Renal cortical epithelial cell (primary cell): ENCODE measurements around the gene ANG. TPM values are rescaled to one million over a fixed set of nuclear protein-coding genes. Genes with fewer than 3 reads are reported as not detected.
"Not testable (repeated sequence)": the region's sequence is repeated elsewhere in the genome, so short reads cannot be mapped to it uniquely, and the experiment has no call there.

ENCODE experiments used
- DNase-seq: peaks from one replicate; pipeline ENCODE4 v3.0.0-alpha.2; 2011; ENCODE audit warnings: low read depth
- total RNA-seq: library from RNA; depleted of rRNA; stranded (reverse); fragments of >200 nt; gene quantifications from 2 replicates; pipeline ENCODE4 v1.2.3, GENCODE V29; 2014

The ANG gene
- total RNA-seq, 1 donor from 2014 or later, result 2.3 TPM

DNA sequence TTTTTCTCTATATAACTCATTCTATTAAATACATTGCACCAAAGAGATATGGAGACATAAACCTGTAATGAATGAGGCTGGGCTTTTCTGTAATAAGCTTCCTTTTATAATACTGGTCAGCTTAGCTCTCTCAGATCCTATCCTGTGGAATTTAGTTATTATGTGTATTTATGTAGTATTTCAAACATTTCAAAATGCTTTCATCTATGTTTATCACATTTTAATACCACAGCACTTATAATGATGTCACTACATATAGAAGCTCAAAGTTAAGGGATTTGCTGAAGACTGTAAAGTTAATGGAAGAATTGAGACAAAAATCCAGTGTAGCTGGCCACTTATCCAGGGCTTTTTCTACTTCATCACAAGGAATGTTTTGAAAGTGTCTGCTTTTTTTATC lies 11.4 kb downstream of the ANG start:
- no peak for DNase-seq

DNA sequence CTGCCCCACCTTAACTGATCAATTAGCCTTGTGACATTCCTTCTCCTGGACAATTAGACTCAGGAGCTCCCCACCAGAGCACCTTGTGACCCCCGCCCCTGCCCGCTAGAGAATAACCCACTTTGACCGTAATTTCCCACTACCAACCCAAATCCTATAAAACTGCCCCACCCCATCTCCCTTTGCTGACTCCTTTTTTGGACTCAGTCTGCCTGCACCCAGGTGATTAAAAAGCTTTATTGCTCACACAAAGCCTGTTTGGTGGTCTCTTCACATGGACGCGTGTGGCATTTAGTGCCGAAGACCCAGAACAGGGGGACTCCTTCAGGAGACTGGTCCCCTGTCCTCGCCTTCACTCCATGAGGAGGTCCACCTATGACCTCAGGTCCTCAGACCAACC lies 12.4 kb downstream of the ANG start:
- not testable (repeated sequence) for DNase-seq

DNA sequence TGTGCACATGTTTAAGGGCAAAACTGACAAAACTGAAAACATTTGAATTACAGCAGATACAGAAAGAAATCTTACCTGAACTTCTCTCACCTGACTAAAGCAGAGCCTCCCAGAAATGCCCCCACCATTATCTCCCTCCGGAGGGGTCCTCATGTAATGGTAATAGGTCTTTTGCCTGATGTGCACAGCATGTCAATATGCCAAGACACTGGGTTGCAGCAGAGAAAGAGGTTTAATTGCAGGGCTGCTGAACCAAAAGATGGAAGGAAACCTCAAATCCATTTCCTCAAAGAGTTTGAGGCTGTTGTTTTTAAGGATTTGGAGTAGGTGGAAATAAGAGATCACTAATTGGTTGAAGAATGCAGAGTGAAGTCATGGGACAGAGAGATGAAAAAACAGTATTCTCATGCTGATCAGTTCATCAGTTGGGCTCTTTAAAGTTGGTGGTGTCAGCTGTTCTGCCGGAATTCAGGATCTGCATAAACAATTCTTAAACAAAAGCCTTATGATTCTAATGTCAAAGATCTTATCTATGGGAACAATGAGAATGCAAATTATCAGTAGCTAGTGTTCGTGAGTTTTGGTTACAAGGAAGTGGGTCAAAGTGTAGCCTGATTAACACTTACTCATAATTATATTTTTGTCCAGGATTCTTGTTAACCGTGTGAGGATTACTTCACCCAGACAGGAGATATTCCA lies 18.2 kb downstream of the ANG start:
- no peak for DNase-seq

DNA sequence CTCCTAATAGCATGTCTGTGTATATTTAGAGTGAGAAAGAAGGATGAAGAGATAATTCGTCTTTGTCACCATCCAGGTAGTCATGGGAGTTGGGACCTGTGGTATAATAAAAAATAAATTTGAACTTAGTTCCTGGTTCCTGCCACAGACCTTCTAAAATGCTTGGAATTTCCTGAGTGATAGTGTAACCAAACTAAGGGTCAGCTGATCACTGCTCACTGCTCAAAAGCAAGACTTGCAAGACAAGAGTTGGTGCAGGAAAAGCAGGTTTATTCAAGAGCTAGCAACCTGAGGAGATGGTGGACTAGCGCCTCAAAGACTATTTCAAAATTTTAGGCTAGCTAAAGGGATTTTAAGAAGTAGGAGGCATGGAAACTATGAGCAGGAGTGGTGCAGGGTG lies 19.1 kb downstream of the ANG start:
- DNase-seq, result peak; percentile 54

DNA sequence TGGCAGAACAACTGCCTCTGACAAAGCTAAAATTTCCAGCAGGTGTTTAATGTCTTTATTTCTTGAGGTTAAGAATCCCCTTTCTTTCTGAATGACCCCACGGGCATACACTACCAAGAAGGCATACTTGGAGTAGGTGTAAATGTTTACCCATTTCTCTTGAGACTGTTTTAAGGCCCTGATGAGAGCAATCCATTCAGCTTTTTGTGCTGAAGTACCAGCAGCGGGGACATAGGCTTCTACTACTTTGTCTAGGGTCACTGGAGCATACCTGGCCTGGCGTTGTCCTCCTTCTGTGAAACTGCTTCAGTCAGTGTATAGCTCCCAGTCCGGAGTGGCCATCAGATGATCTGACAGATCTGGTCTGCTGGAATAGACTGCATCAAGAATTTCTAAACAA lies 22.7 kb downstream of the ANG start:
- DNase-seq, result no peak

DNA sequence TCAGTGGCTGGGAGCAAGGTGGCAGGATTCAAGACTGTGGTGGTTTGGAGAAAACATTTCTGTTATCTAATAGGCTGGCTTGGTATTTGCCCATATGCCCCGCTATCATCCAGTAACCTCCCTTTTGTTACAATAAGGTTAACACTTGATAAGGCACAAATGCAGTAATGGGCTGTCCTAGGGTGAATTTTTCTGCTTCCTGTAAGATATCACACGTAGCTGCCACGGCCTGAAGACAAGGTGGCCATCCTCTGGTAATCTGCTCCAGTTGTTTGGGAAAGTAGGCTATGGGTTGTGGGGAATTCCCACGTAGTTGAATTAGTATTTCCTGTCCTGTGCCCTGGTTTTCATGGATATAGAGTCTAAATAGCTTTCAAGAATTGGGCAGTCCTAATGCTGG lies 23.1 kb downstream of the ANG start:
- no peak for DNase-seq

DNA sequence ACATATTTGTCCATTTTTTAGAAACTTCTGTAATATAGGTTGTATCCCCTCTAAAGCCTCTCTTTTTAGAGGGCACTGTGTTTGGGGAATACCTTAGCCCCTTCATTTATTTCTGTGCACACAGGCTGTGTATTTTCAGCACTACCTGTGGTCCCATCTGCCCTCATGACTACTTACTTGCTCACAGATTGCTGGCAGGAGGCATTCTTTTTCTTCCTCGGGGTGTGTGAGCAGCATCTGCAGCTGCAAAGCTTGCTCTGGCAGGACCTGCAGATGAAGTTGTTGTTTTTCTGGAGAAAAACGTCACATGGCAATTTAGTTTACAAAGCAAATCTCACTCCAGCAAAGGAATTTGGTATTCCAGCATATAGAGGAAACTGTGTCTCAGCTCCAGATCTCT lies 24.3 kb downstream of the ANG start:
- no peak for DNase-seq

DNA sequence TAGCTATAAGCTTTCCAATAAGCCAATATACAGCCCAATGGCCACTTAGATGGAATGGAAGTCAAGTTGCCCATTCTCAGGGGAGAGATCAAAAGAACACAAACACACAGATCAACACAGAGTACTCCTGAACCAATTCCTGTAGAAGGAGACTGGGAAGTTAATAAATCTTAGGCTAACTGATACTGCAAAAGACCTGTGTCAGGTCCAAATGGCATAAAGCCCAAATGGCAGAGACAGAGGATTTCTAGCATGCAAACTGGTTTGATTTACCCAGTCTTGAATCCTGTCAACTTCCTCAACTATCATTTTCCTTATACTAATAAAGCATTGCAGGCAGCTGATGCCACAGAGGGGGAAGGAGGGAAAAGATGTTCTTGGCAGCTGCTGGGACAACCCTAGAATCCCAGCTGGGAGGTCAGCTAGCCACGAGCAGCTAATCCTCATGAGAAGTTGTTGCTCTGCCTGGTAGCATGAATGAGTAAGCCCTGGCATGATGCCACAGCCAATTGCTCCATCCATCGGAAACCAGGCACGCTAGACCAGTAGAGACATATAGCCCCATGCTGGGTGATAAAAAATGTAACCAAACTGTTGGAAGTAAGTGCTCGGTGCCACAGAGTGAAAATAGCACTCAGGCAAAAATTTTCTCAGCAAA lies 26.2 kb downstream of the ANG start:
- peak; percentile 14 for DNase-seq

DNA sequence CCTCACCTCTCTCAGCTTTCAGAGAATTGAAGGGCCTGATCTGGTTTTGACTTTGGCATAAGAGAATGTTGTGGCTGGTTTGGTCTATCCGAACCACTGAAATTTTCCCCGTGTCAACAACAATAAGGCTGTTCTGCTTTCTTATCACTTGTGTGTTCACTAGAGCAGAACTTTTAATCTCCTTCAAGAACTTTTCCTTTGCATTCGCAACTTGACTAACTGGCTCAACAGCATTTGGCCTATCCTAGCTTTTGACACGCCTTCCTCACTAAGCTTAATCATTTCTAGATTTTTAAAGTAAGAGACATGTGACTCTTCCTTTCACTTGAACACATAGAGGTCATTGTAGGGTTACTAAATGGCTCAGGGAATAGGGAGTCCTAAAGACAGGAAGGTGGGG lies 31.2 kb downstream of the ANG start:
- DNase-seq, result peak; percentile 34

DNA sequence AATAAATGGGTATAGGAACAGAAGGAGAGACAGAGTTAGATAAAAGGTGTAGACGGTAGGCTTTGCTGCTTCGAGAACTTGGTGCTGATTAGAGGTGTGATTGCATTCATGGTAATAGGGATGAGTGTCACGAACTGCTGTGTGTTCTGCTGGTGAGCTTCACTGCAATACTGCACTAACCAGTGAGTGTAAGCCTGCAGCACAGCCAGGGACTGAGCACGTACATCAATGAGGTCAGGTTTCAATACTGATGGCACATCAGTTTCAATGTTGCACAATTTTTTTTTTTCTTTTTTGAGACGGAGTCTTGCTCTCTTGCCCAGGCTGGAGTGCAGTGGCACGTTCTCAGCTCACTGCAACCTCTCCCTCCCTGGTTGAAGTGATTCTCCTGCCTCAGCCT lies 32.2 kb downstream of the ANG start:
- no peak for DNase-seq

DNA sequence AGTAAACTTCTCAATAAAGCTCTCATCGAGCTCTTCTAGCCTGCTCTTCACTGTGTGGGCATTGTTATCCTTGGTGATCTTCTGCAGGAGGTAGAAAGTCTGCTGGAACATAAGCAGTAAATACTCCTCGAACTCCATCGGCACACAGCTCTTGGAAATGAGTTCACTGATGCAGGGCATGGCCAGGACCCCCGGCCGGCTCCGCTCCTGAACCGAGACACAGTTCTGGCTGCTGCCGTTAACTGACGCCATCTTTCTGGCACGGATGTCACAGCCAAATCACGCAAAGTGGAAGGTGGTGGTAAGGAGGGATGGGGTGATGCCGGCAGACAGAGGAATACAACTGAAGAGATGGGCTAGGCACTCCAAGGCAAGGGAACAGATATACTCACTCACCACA lies 33.5 kb downstream of the ANG start:
- DNase-seq, result no peak

DNA sequence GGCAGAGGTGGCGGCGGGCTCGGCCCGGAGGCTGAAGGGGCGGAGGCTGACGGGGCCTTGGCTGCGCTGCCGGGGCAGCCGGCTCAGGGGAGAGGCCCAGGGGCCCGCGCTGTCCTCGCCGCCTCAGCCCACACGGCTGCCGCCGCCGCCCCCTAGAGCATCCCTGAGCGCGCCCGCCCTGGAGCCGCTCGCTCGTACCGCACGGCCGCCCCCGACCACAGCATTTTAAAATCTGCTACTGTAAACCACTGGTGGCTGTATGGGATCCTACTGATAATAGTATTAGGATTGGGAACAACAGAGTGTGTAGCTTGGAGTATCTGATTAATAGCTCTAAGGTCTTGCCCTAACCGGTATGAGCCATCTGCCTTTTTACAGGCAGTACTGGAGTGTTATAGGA lies 34.9 kb downstream of the ANG start:
- no peak for DNase-seq

DNA sequence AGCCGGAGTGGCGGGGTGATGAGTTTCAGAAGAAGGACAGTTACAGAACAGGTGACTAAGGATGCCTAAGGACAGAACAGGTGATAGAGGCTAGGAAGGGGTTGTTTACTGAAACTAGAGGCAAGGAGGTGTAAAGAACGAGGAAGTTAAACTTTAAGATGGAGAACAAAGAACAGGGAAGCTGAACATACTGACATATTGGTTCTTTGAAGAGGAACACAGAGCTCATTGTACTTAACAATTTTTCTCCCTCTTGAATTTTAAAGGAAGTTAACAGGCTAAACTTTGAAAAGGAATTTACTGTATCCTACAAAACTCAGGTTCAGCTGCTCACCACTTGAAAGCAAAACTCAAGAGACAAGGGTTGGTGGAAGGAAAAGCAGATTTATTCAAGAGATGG lies 37.6 kb downstream of the ANG start:
- not testable (repeated sequence) for DNase-seq

DNA sequence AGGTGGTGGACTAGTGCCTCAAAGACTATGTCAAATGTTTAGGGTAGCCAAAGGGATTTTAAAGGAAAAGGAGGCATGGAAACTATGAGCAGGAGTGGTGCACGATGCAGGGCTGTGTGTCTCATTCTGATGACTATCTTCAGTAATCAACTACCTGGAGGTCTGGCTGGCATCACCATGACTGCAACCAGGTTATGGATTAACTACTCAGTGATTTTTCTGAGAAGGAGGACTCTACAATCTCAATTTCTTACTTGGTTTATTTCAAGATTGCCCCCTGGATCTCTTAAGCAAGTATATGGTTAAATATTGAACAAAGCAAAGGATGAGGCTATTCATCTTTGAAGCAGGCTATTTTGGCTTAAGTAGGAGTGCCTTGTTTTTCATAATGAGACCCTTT lies 38.0 kb downstream of the ANG start:
- no peak for DNase-seq

DNA sequence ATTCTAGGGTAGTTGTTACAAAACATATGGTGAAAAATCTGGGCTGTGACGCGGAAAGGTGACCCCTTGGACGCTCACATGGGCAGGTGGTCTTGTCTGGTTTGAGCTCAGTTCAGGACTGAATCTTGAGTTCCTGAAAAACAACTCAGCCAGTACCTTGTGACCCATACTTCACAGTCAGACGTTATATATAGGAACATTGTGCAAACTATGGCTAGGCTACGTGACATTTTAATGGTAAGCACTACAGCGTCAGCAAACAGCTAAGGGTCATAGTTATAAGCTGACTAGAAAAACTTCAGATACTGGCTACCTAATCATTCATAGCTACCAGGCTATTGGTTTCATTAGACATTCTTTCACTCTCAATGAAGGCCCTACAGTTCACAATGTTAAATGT lies 42.3 kb downstream of the ANG start:
- no peak for DNase-seq

DNA sequence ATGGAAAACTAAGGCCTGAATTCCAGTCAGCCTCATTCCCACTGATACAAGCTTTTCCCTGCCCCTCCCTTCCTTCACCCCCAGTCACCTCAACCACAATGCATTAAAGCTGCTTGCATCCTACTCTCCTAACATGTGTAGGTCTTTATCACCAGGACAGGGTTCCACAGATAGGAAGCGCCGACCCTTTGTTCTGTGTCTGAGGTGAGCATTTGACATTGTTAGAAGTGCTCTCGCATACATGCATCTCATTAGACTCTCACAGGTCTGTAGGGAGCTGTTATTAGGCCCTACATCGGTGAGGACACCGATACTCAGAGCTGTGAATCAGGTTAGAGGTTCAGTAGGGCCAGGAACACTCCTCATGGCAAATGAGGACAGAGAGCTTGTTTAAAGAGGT lies 43.9 kb downstream of the ANG start:
- DNase-seq, result no peak

DNA sequence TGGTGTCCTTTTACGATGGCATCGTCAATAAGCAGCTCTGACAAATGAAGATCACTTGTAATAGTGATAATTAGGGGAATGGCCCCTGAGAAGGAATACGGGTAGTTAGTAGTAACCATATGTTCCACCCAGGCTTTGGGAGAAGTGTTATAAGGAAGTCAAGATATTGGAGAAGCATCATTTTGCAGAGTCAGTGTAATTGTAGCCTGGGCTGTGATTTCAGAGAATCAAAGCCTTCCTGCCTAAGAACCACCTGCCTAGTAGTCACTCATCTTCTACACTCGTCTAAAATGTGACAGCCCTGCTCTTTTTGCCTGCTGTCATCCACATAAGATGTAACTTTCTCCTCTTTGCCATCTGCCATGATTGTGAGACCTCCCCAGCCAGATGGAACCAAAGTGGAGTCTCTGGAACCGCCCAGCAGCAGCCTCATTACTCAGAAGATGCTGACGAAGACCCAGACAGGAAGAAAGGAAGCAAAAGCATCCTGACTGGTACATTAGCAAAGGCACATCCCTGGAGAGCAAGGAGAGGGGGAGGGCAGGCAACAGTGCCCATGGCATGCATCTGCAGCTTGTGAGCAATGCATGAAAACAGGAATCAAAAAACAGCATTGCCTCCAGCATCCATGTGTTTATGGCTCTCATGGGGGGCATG lies 44.5 kb downstream of the ANG start:
- no peak for DNase-seq

DNA sequence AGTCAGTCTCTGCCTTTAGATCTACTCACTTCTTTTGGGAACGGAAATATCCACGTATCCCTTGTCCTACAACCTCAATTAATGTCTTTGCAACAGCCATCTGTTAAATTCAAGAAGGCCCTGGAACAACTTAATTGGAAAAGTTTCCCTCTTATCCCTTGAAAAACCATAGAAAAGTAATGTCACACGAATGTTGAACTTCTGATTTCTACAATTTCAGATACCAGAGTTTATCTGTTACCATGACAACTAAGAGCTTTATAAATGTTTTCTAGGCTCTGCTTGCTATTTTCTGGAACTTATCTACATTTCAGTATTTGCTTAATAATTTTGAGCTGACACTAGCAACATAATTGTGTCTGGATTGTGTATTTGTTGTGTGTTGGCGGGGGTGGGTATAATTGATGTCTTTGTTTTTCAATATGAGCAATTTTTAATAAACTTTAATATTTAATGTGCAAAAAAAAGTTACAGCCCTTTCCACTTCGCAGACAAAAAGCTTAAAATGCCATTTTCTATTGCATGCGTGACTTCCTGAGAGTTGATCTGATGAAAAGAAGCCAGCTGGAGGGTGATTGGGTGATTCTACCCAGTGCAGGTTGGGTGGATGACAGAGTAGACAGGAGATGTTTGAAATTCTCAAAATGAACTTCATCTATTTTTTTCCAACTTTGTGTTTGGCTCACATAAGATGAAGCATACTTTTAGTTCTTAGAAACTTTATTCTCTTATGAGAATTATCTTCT lies 45.3 kb downstream of the ANG start:
- DNase-seq, result no peak

DNA sequence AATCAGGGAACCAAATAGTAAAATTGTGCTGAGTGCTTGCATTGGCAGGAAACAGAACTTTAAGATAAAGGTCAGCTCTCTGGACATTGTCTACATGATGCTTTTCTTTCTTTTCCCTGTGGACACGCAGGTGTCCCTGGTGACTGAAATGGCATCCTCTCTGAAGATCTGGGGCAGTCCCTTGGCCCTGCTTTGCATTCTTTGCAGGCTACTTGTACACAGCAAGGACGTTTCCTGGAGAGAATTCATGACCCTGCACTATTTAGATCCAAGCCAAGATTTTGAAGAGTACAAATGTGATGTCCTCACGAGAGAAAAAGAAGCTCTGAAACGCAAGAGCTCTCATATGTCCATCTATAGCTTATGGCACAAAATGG lies 45.9 kb downstream of the ANG start:
- DNase-seq, result no peak

DNA sequence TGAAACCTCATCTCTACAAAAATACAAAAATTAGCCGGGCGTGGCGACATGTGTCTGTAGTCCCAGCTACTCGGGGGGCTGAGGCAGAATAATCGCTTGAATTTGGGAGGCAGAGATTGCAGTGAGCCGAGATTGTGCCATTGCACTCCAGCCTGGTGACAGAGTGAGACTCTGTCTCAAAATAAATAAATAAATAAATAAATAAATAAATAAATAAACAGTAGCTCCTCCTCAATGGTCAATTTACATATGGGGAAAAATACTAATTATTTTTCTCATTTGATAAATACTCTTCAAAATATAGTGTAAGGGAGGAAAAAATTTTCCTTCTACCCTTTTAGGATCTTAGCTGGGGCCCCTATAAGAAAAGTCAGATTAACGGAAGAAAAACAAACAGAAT lies 49.7 kb downstream of the ANG start:
- not testable (repeated sequence) for DNase-seq

DNA sequence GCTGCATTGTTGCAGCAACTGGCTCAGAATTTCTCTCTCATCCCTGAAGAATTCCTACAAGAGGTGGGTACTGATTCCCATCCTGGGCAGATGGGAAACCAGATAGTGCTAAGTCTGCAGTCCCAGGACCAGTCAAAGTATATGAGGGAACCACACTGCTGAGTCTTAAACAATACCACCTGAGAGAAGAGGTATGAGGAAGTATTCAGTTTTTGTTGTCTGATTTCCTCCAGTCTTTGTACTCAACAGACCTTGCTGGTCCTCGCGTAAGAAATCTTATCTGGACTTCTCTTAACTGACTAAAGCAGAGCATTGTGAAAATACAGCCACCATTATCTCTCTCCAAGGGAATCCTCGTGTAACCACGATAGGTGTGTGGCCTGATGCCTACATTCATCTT lies 53.6 kb downstream of the ANG start:
- peak; percentile 15 for DNase-seq

DNA sequence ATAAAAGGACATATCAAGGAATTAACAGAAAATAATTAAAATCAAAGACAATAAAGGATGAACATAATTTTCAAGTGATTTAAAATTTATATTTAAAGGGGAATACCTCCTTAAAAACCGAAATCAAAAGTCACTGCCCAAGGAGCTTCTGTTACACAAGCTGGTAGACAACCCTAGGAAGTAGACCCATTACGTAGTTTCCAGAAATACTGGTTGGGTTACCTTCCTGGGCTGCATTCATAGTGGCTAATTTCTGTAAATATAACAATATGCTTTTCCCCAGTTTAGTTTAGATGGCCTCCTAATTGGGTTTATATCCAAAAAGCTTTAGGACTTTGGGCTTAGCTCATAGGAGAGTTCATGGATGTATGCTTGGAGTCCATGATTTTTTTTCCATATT lies 55.0 kb downstream of the ANG start:
- no peak for DNase-seq
